K562 (cell line): ENCODE results near the gene DNAJC6. TPM values are rescaled to one million over a fixed set of nuclear protein-coding genes. Genes with fewer than 3 reads are reported as not detected.

ENCODE experiments used
- ATAC-seq: fragments of 200-7000 bp; cut with Tn5 transposase; 3 replicates; pipeline ENCODE4 v1.9.1; 2020; ENCODE audit warnings: moderate library complexity
- BruUV-seq: library from RNA; stranded (reverse); fragments of 400-500 nt; replicated peaks from 2 replicates; lab custom pipeline; 2021; lab: Mats Ljungman, UMichigan
- CTCF ChIA-PET: fragments of 300-600 bp; formaldehyde crosslinking; extraction: SDS; loops from one replicate; lab custom pipeline; 2021; ENCODE audit warnings: low intra/inter-chr PET ratio; lab: Yijun Ruan, JAX
- POLR2A ChIA-PET: fragments of 300-600, 350-650 bp; sonication (Branson Sonifier 250); formaldehyde crosslinking; extraction: SDS; loops from one replicate; lab custom pipeline; 2021; ENCODE audit warnings: antibody characterized with exemption, inconsistent platforms; lab: Yijun Ruan, JAX
- DNase-seq, 4 experiments: peaks; one replicate each; pipeline versions ENCODE4 v3.0.0 to v3.0.0-alpha.2; 2011 to 2018; ENCODE audit warnings: low spot score in 3 of 4, mixed read lengths in 3 of 4; ENCODE audit errors: extremely low read depth in 1 of 4
- FAIRE-seq: peaks from 2 replicates; lab custom pipeline; 2011; peaks lifted over from hg19 to GRCh38; lab: Jason Lieb, UNC
- H2AFZ ChIP-seq: 2 replicates; pipeline ENCODE4 v1.6.0; 2011; ENCODE audit warnings: low read depth, low read length, control low read depth, inconsistent platforms
- H3K27ac ChIP-seq: fragments of 200-600 bp; 3 replicates; pipeline ENCODE4 v1.8.0; 2011; ENCODE audit warnings: low read depth, mild to moderate bottlenecking, control low read depth, inconsistent platforms, low read length, moderate library complexity, mixed read lengths; ENCODE audit errors: extremely low read depth
- H3K27me3 ChIP-seq, 2 experiments: fragments of 300-600 bp in 1 of 2; 2 replicates in 1 of 2; 3 replicates in 1 of 2; pipeline versions ENCODE4 v1.6.0 to v1.8.0; 2011; ENCODE audit warnings: inconsistent platforms in 2 of 2, low read length in 2 of 2, mild to moderate bottlenecking in 1 of 2, mixed read lengths in 1 of 2, moderate library complexity in 1 of 2; ENCODE audit not compliant: control insufficient read depth in 2 of 2, insufficient read depth in 2 of 2
- H3K36me3 ChIP-seq: fragments of 300-600 bp; 3 replicates; pipeline ENCODE4 v1.8.0; 2011; ENCODE audit warnings: mild to moderate bottlenecking, low read length, inconsistent platforms; ENCODE audit not compliant: control insufficient read depth, insufficient read depth
- H3K4me1 ChIP-seq, 2 experiments: fragments of 200-600 bp in 1 of 2; replicated peaks in 1 of 2; 2 replicates in 1 of 2; 3 replicates in 1 of 2; pipeline versions ENCODE4 v1.5.1 to v1.8.0; 2011; ENCODE audit warnings: inconsistent platforms in 2 of 2, low read length in 2 of 2, mild to moderate bottlenecking in 1 of 2, mixed read lengths in 1 of 2, moderate library complexity in 1 of 2; ENCODE audit not compliant: control insufficient read depth in 2 of 2, insufficient read depth in 2 of 2
- H3K4me2 ChIP-seq: 2 replicates; pipeline ENCODE4 v1.6.1; 2011; ENCODE audit warnings: low read length, control low read depth, inconsistent platforms, mixed read lengths; ENCODE audit not compliant: insufficient read depth
- H3K4me3 ChIP-seq: fragments of 200-600 bp; sonication (generic), shearing (Covaris generic); 2 replicates; pipeline ENCODE4 v1.5.1; 2016; ENCODE audit warnings: control low read depth, inconsistent platforms
- H3K79me2 ChIP-seq: fragments of 200-600 bp; 3 replicates; pipeline ENCODE4 v1.8.0; 2011; ENCODE audit warnings: low read length, inconsistent platforms; ENCODE audit not compliant: control insufficient read depth, insufficient read depth
- H3K9ac ChIP-seq, 2 experiments: 2 replicates each; pipeline versions ENCODE4 v1.6.0 to v1.6.1; 2011; ENCODE audit warnings: low read depth in 2 of 2, low read length in 2 of 2, control low read depth in 1 of 2, inconsistent platforms in 1 of 2, mild to moderate bottlenecking in 1 of 2, mixed read lengths in 1 of 2; ENCODE audit not compliant: insufficient read depth in 1 of 2
- H3K9me1 ChIP-seq: one replicate; pipeline ENCODE4 v1.6.0; 2011; ENCODE audit warnings: inconsistent platforms, mild to moderate bottlenecking, low read length, moderate library complexity; ENCODE audit not compliant: control insufficient read depth, insufficient read depth
- H3K9me3 ChIP-seq: replicated peaks from 2 replicates; pipeline ENCODE4 v1.5.1; 2011; ENCODE audit warnings: low read depth, low read length, inconsistent platforms; ENCODE audit not compliant: control insufficient read depth, insufficient read depth
- H4K20me1 ChIP-seq: replicated peaks from 2 replicates; pipeline ENCODE4 v1.6.1; 2011; ENCODE audit warnings: low read length, inconsistent platforms, mixed read lengths; ENCODE audit not compliant: control insufficient read depth, insufficient read depth
- AFF1 ChIP-seq, 2 experiments: fragments of 450-650 bp; IDR thresholded peaks; 2 replicates each; pipeline ENCODE4 v1.6.1; 2018; ENCODE audit warnings: mild to moderate bottlenecking in 2 of 2, low read depth in 1 of 2; ENCODE audit not compliant: partially characterized antibody in 2 of 2
- CBFB ChIP-seq: sonication (generic); formaldehyde crosslinking; IDR thresholded peaks from 2 replicates; pipeline ENCODE4 v1.4.0; 2020; ENCODE audit warnings: mild to moderate bottlenecking, missing genetic modification reagents
- IRF9 ChIP-seq: fragments of 450-650 bp; IDR thresholded peaks from 2 replicates; pipeline ENCODE4 v1.6.1; 2016; ENCODE audit warnings: missing biosample characterization, missing genetic modification characterization
- SFPQ ChIP-seq: fragments of 200-400 bp; formaldehyde crosslinking; IDR thresholded peaks from 2 replicates; pipeline ENCODE4 v1.6.1; 2017; ENCODE audit warnings: mild to moderate bottlenecking, low read depth, low read length, moderate library complexity
- ZNF507 ChIP-seq: conservative IDR thresholded peaks from 2 replicates; pipeline ENCODE4 v1.6.1; 2017; ENCODE audit warnings: missing genetic modification characterization, missing compliant biosample characterization
- ZNF668 ChIP-seq: fragments of 250-450 bp; sonication (Bioruptor Pico); IDR thresholded peaks from 2 replicates; pipeline ENCODE4 v1.8.0; 2022; ENCODE audit warnings: mild to moderate bottlenecking, inconsistent platforms
- WGBS: fragments of 100-300 bp; shearing (Covaris generic); methylation state at CpG from one replicate; pipeline ENCODE4 v1.1.6; 2016; ENCODE audit warnings: low coverage, mixed read lengths; ENCODE audit not compliant: insufficient coverage; ENCODE audit errors: missing lambda C conversion rate; 5-methylcytosine and 5-hydroxymethylcytosine counted together
- in situ Hi-C: fragments of 300-500 bp; cut with MboI; formaldehyde crosslinking; loops from 4 replicates; pipeline ENCODE4 v1.15.0; 2018; ENCODE audit warnings: inconsistent platforms, mixed read lengths
- intact Hi-C: fragments of 100-400 bp; cut with micrococcal nuclease; formaldehyde crosslinking; loops from 2 replicates; pipeline ENCODE4 v1.14.2; 2022
- polyA plus RNA-seq, 8 experiments: library from polyadenylated mRNA; depleted of rRNA in 4 of 8; stranded (reverse) in 5 of 8; unstranded in 3 of 8; fragments of >200 nt; fragmentation: Nextera tagmentation in 2 of 8; fragmentation: Illumina TruSeq in 1 of 8; extraction: Ambion mirVana in 2 of 8; extraction: Trizol in 1 of 8; gene quantifications; 2 replicates each; pipeline versions ENCODE4 v1.2.1 to v1.2.3, GENCODE V29; 2011 to 2014; ENCODE audit warnings: inconsistent platforms in 1 of 8, missing spikeins in 1 of 8
- total RNA-seq, 7 experiments: library from RNA; depleted of rRNA in 6 of 7; stranded (reverse); fragments of >200 nt in 6 of 7; fragmentation: Illumina TruSeq in 2 of 7; extraction: Trizol in 2 of 7; gene quantifications; 2 replicates each; pipeline versions ENCODE4 v1.2.1 to v1.2.3, GENCODE V29; 2011 to 2021; ENCODE audit warnings: low replicate concordance in 1 of 7

Gene DNAJC6
- total and polyA plus RNA-seq, 9 of the 15 experiments (the other 6 are each of a cell fraction or from before 2014, with no cell fraction given), result 6.7 to 78.7 (median 28.0) TPM

- POLR2A ChIA-PET, result interaction anchor here (1.5 to 1.8 kb wide), 2 partner anchors 10 to 79 kb away, joined by 3 to 5 read pairs; no protein-coding TSS in a partner anchor
- Histone ChIP-seq H3K4me1 (peaks cover 0 to 3% of the 10 kb centered on the region in 2 experiments; a peak in 1 of 5 replicates), H3K4me3 (no peak overlapping the region), H3K79me2 (peaks cover 89% of the 10 kb centered on the region), H4K20me1 (no peaks in the 10 kb centered on the region), H3K36me3 (peaks cover 10% of the 10 kb centered on the region; the same call in 1 of the 3 replicates), H3K4me2 (no peak overlapping the region), H2AFZ (no peak overlapping the region), H3K27ac (no peak overlapping the region), H3K9me1 (no peaks in the 10 kb centered on the region), H3K27me3 (no peaks in the 10 kb centered on the region), H3K9ac (no peak overlapping the region), H3K9me3 (no peaks in the 10 kb centered on the region; the same call in 1 of the 2 replicates)
- intact Hi-C loops, result no loop called here
- BruUV-seq, result no TSS peak
- WGBS, result 94% methylated on average over 1 of the region's 1 CpG
- TF ChIP-seq ZNF668 (CRISPR knock-in tag), result no peak
- CTCF ChIA-PET, result no interaction called here
- FAIRE-seq (no peak), DNase-seq (no peak), ATAC-seq (no peak)
- in situ Hi-C loops, result no loop called here
Observed at GRCh38 chr1:65332821-65333220, 23.5 kb downstream of the DNAJC6 start.

GRCh38 chr1:65334081-65334480 lies 24.7 kb downstream of the DNAJC6 start:
- ChIA-PET CTCF (no interaction called here), POLR2A (interaction anchor here (1.5 kb wide), 1 partner anchor 78 kb away, joined by 3 read pairs; no protein-coding TSS in a partner anchor)
- Histone ChIP-seq H3K27ac (no peak overlapping the region), H3K79me2 (peaks cover 89% of the 10 kb centered on the region), H2AFZ (no peak overlapping the region), H4K20me1 (no peaks in the 10 kb centered on the region; the same call in 1 of the 2 replicates), H3K4me3 (no peak overlapping the region), H3K27me3 (no peaks in the 10 kb centered on the region), H3K4me2 (no peak overlapping the region), H3K9me3 (no peaks in the 10 kb centered on the region; the same call in 1 of the 2 replicates), H3K9ac (no peak overlapping the region), H3K4me1 (peaks cover 0 to 6% of the 10 kb centered on the region in 2 experiments; a peak in 2 of 5 replicates), H3K36me3 (peaks cover 15% of the 10 kb centered on the region; the same call in 1 of the 3 replicates), H3K9me1 (no peaks in the 10 kb centered on the region)
- ATAC-seq, result no peak; the same call in 2 of the 3 replicates
- 96% methylated on average over 2 of the region's 2 CpGs for WGBS
- no peak for FAIRE-seq
- in situ Hi-C loops, result no loop called here
- DNase-seq, result no peak
- BruUV-seq, result no TSS peak
- intact Hi-C loops, result no loop called here
- no peak for TF ChIP-seq ZNF507 (tag)
- no peak for TF ChIP-seq IRF9
- TF ChIP-seq CBFB (CRISPR knock-in tag), result no peak
- TF ChIP-seq AFF1 (IDR thresholded peaks at IDR 0.05; ENCODE audit: low read depth in 1 of 2, partially characterized antibody in 2 of 2), result no peak
- TF ChIP-seq SFPQ, result no peak
